DOHH2 (cell line): Measurements from ENCODE around the gene EPB41L3.

Source experiments
- EZH2phosphoT487 ChIP-seq: fragments of 200-600 bp; sonication (generic); IDR thresholded peaks from 2 replicates; pipeline ENCODE4 v1.6.1; 2017; ENCODE audit warnings: borderline replicate concordance, mild to moderate bottlenecking, antibody characterized with exemption, low read length, moderate library complexity, mixed read lengths
- TF ChIP-seq, protein P1 (sequence below): fragments of 200-600 bp; sonication (generic); IDR thresholded peaks from one replicate; pipeline ENCODE4 v1.5.1; 2014; ENCODE audit warnings: antibody characterized with exemption, mild to moderate bottlenecking, low read depth, low read length; ENCODE audit not compliant: poor library complexity, severe bottlenecking

DNA sequence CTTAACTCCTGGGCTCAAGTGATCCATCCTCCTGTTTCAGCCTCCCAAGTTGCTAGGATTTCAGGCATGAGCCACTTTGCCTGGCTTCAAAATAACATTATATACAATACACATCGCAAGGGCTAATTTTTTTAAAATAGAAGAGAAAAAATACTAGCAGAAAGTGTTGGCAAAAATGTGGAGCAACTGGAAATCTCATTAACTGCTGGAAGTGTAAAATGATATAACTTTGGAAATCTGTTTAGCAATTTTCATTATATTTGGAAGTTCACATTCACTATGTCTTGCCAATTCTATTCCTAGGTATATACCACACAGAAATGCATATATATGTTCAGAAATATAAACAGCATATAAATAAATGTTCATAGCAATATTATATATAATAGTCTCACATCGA lies 193.2 kb downstream of the EPB41L3 start:
- TF ChIP-seq, protein P1, sequence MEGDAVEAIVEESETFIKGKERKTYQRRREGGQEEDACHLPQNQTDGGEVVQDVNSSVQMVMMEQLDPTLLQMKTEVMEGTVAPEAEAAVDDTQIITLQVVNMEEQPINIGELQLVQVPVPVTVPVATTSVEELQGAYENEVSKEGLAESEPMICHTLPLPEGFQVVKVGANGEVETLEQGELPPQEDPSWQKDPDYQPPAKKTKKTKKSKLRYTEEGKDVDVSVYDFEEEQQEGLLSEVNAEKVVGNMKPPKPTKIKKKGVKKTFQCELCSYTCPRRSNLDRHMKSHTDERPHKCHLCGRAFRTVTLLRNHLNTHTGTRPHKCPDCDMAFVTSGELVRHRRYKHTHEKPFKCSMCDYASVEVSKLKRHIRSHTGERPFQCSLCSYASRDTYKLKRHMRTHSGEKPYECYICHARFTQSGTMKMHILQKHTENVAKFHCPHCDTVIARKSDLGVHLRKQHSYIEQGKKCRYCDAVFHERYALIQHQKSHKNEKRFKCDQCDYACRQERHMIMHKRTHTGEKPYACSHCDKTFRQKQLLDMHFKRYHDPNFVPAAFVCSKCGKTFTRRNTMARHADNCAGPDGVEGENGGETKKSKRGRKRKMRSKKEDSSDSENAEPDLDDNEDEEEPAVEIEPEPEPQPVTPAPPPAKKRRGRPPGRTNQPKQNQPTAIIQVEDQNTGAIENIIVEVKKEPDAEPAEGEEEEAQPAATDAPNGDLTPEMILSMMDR = no peak
- no peak for TF ChIP-seq EZH2phosphoT487
